ENCODE measurements around the gene TOR1A.

DNA sequence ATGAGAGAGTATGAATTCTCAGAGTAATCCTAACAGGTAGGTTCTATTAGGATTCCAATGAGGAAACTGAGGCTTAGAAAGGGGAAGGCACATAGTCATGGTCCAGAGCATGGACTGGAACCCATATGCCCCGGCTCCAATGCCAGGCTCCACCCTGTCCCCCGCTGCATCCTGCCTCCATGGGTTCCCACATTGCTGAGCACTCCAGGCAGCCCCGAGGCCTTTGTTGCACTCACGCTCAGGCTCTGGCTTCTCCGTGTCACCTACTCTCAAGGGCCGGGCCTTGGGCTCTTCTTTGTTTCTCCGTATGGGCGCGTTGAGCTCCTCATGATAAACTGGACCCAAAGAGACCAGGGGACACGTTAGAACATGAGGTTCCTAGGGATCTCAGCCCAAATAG is 5.0 kb upstream of the TOR1A start:
- no peak for TF ChIP-seq HDGF (IDR thresholded peaks at IDR 0.05; ENCODE audit: borderline replicate concordance)
- TF ChIP-seq, protein P1, sequence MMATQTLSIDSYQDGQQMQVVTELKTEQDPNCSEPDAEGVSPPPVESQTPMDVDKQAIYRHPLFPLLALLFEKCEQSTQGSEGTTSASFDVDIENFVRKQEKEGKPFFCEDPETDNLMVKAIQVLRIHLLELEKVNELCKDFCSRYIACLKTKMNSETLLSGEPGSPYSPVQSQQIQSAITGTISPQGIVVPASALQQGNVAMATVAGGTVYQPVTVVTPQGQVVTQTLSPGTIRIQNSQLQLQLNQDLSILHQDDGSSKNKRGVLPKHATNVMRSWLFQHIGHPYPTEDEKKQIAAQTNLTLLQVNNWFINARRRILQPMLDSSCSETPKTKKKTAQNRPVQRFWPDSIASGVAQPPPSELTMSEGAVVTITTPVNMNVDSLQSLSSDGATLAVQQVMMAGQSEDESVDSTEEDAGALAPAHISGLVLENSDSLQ (IDR thresholded peaks at IDR 0.05), result no peak
- no peak for TF ChIP-seq ELF4 (IDR thresholded peaks at IDR 0.05)
- TF ChIP-seq TARDBP (IDR thresholded peaks at IDR 0.05), result no peak
- no peak for TF ChIP-seq L3MBTL2 (conservative IDR thresholded peaks at IDR 0.05)
- no peak for TF ChIP-seq SP1 (IDR thresholded peaks at IDR 0.05)
- TF ChIP-seq SUZ12 (IDR thresholded peaks at IDR 0.05), result no peak
- no peak for TF ChIP-seq FOXK2 (IDR thresholded peaks at IDR 0.05)
- no peak for TF ChIP-seq ZNF384 (IDR thresholded peaks at IDR 0.05)
- no peak for TF ChIP-seq LEF1 (IDR thresholded peaks at IDR 0.05; ENCODE audit: borderline replicate concordance)
- no peak for TF ChIP-seq CTBP1 (IDR thresholded peaks at IDR 0.05; ENCODE audit: borderline replicate concordance)
- TF ChIP-seq BHLHE40 (IDR thresholded peaks at IDR 0.05; ENCODE audit: borderline replicate concordance), result no peak
